SK-N-MC (cell line): ENCODE data around the gene CXCR1.
"Not testable (repeated sequence)": the region's sequence is repeated elsewhere in the genome, so short reads cannot be mapped to it uniquely, and the experiment has no call there.

Experiments used
- DNase-seq: peaks from one replicate; pipeline ENCODE4 v3.0.0-alpha.2; 2011; ENCODE audit warnings: low read depth, low spot score
- H3K27ac ChIP-seq: fragments of 200-600 bp; sonication (generic); 2 replicates; pipeline ENCODE4 v1.5.1; 2016; ENCODE audit warnings: mixed run types
- H3K36me3 ChIP-seq: fragments of 200-600 bp; sonication (generic); 2 replicates; pipeline ENCODE4 v1.6.1; 2017; ENCODE audit warnings: antibody characterized with exemption, low read length, mixed read lengths; ENCODE audit not compliant: insufficient read depth
- H3K4me3 ChIP-seq: fragments of 200-600 bp; sonication (generic); 2 replicates; pipeline ENCODE4 v1.5.1; 2016
- H3K9ac ChIP-seq: fragments of 200-600 bp; sonication (generic); 2 replicates; pipeline ENCODE4 v1.8.0; 2017; ENCODE audit warnings: mixed run types, mixed read lengths; ENCODE audit not compliant: insufficient read length
- H3K9me3 ChIP-seq: fragments of 200-600 bp; sonication (generic); 2 replicates; pipeline ENCODE4 v1.6.1; 2017; ENCODE audit warnings: low read depth, mild to moderate bottlenecking, antibody characterized with exemption, low read length, moderate library complexity, mixed read lengths
- EZH2 ChIP-seq: fragments of 200-600 bp; sonication (generic); IDR thresholded peaks from one replicate; pipeline ENCODE4 v1.6.1; 2017; ENCODE audit warnings: antibody characterized with exemption
- FOXP2 ChIP-seq: optimal IDR thresholded peaks from 2 replicates; pipeline ENCODE3; 2011; ENCODE audit warnings: mild to moderate bottlenecking, moderate library complexity; ENCODE audit not compliant: insufficient read depth; ENCODE audit errors: extremely low read length, control extremely low read depth
- POLR2AphosphoS5 ChIP-seq: IDR thresholded peaks from 2 replicates; pipeline ENCODE4 v1.6.1; 2012; ENCODE audit warnings: mild to moderate bottlenecking, low read depth, low read length, borderline replicate concordance

The CXCR1 gene

DNA sequence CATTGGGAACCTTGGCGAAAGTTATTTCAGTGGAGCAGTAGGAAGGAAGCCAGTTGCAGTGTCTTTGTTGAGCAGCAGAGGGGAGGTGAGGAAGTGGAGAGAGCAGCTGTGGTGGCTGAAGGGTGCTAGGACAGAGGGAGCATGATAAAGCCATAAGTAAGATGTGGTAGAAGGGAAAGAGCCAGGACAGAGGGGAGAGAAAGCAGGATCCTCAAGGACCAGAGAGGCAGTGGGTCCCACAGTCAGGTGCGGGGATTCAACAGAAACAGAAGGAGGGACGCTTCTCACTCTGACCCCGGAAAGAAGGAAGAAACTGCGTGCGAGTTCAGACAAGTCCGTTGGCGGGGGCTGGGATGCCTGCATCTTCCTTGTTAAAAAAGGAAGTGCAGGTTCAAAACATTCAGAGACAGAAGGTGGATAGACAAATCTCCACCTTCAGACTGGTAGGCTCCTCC, 41.1 kb downstream of the CXCR1 start, which contains the start of gene CXCR2:
Gene CXCR2 (plus strand): TSS at position 403 of the 455 bp plus-strand sequence. CDS start 8,774 bp downstream, outside the sequence.
- H3K9ac ChIP-seq, result no peak within 1 kb of the TSS
- no peak for DNase-seq
- TF ChIP-seq POLR2AphosphoS5 (no peak), EZH2 (no peak)
- H3K27ac ChIP-seq, result no peak within 1 kb of the TSS
- no peaks in the 10 kb centered on the region for H3K36me3 ChIP-seq
- no peak within 1 kb of the TSS for H3K4me3 ChIP-seq
- no peaks in the 10 kb centered on the region for H3K9me3 ChIP-seq

DNA sequence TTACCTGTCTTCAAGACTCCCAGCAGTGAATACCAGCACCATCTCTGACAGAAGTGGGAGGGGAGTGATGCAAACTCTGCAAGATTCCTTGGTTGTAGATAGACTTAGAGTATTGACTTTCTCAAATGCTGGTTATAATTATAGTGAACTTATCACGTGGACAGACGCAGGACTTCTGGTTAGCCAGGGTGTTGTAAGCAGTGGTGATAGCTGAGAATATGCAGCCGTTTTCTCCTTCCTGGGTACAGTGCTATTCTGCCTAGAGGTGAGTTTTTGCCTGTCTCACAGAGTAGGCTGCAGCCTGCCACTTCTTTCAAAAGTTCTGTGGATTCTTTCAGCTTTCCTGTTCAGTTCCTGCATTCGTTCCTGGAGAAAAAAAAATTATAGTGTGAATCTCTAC, 41.7 kb downstream of the CXCR1 start:
- H3K9me3 ChIP-seq, result no peaks in the 10 kb centered on the region
- no peaks in the 10 kb centered on the region for H3K36me3 ChIP-seq
- H3K9ac ChIP-seq, result no peak overlapping the region
- DNase-seq, result no peak
- TF ChIP-seq EZH2 (no peak), FOXP2 (no peak), POLR2AphosphoS5 (no peak)
- no peak overlapping the region for H3K4me3 ChIP-seq
- H3K27ac ChIP-seq, result no peak overlapping the region

DNA sequence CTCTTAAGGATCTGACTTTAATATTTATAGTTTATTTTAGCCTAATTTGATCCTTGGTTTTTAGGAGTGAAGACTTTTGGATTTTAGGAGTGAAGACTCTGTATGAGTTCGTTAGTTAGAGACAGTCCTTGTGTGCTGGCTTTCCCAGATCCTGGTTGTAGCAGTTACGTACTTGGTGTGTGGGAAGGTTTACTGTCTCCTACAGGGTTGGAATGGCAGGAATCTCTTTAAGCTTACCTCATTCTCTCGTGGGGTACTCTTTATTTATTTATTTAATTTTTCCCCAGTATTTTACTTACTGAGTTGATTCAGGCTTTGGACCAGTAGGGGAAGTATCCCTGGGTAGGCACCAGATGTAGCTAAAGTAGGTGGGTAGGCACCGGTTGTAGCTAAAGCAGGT, 42.8 kb downstream of the CXCR1 start:
- DNase-seq, result no peak
- no peak for TF ChIP-seq POLR2AphosphoS5
- TF ChIP-seq FOXP2, result no peak
- no peak for TF ChIP-seq EZH2
- no peaks in the 10 kb centered on the region for H3K9me3 ChIP-seq
- H3K27ac ChIP-seq, result no peak overlapping the region
- no peak overlapping the region for H3K4me3 ChIP-seq
- no peaks in the 10 kb centered on the region for H3K36me3 ChIP-seq
- H3K9ac ChIP-seq, result no peak overlapping the region

DNA sequence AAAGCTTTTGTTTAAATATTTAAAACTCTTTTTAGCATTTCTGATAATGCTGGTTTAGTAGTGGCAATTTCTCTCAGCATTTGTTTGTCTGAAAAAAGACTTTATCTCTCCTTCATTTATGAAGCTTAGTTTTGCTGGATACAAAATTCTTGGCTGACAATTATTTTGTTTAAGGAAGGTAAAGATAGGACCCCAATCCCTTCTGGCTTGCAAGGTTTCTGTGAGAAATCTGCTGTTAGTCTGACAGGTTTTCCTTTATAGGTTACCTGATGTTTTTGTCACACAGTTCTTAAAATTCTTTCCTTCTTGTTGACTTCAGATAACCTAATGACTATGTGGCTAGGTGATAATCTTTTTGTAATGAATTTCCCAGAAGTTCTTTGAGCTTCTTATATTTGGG, 44.5 kb downstream of the CXCR1 start:
- H3K9me3 ChIP-seq, H3K4me3 ChIP-seq, H3K9ac ChIP-seq, H3K36me3 ChIP-seq, DNase-seq, H3K27ac ChIP-seq: not testable (repeated sequence)

DNA sequence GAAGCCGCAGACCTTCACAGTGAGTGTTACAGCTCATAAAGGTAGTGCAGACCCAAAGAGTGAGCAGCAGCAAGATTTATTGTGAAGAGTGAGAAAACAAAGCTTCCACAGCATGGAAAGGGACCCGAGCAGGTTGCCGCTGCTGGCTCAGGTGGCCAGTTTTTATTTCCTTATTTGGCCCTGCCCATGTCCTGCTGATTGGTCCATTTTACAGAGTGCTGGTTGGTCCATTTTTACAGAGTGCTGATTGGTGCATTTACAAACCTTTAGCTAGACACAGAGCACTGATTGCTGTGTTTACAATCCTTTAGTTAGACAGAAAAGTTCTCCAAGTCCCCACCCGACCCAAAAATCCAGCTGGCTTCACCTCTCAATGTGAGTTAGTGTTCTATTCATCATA, 45.0 kb downstream of the CXCR1 start:
- H3K36me3 ChIP-seq, H3K9me3 ChIP-seq, H3K4me3 ChIP-seq, DNase-seq, H3K9ac ChIP-seq, H3K27ac ChIP-seq: not testable (repeated sequence)
